H1 (cell line): ENCODE results near the gene POGK. TPM values are rescaled to one million over a fixed set of nuclear protein-coding genes. Genes with fewer than 3 reads are reported as not detected.

ENCODE experiments used
- E2F6 ChIP-seq: IDR thresholded peaks from 2 replicates; pipeline ENCODE4 v1.6.1; 2012; ENCODE audit warnings: inconsistent platforms
- TAF1 ChIP-seq: IDR thresholded peaks from 2 replicates; pipeline ENCODE4 v1.6.1; 2011; ENCODE audit warnings: mild to moderate bottlenecking, low read depth, low read length
- polyA plus RNA-seq, 7 experiments: library from polyadenylated mRNA; depleted of rRNA in 3 of 7; stranded (reverse) in 5 of 7; unstranded in 2 of 7; fragments of >200 nt in 5 of 7; fragments of 200-250 nt in 2 of 7; gene quantifications; 1 replicate in 5 of 7; 2 replicates in 1 of 7; 4 replicates in 1 of 7; pipeline versions ENCODE4 v1.2.1 to v1.2.3, GENCODE V29; 2011 to 2013; ENCODE audit warnings: missing spikeins in 2 of 7, mixed read lengths in 2 of 7
- total RNA-seq: library from RNA; stranded (reverse); fragmentation: NEBNext Ultra II Directional; extraction: Animal tissue kit (Norgen Biotek cat#: 25700); gene quantifications from 2 replicates; pipeline ENCODE4 v1.2.1, GENCODE V29; 2021

The POGK gene
- total and polyA plus RNA-seq, 2 of the 8 experiments (the other 6 are each of a cell fraction or from before 2014, with no cell fraction given), result 16.9 to 40.3 TPM

GRCh38 chr1:166903232-166903631 lies 64.0 kb downstream of the POGK start (continued):
- TF ChIP-seq E2F6 (no peak), TAF1 (no peak)
